Lung microvascular endothelial cell (primary cell): Measurements from ENCODE around the gene SIL1. TPM values are rescaled to one million over a fixed set of nuclear protein-coding genes. Genes with fewer than 3 reads are reported as not detected.

Experiments used
- total RNA-seq: library from RNA; depleted of rRNA; stranded (reverse); fragments of >200 nt; gene quantifications from 2 replicates; pipeline ENCODE4 v1.2.1, GENCODE V29; 2014

Gene SIL1
- total RNA-seq, 1 donor from 2014 or later: 55.4 TPM

Other genes starting within 250 kb of the SIL1 start
- gene MATR3, start 95.4 kb upstream of the SIL1 start, total RNA-seq: 141 and 163 TPM in 2 replicates
- 66.0 and 87.1 TPM in 2 replicates for gene PAIP2, start 143.5 kb upstream of the SIL1 start, total RNA-seq
- gene SLC23A1, start 184.9 kb upstream of the SIL1 start, total RNA-seq: not detected in 2 replicates
- gene MZB1, start 191.5 kb upstream of the SIL1 start, total RNA-seq: under 0.01 and 0.22 TPM in 2 replicates
- gene PROB1, start 196.7 kb upstream of the SIL1 start, total RNA-seq: 2.8 and 7.3 TPM in 2 replicates
- 8.1 and 10.3 TPM in 2 replicates for gene SPATA24, start 205.7 kb upstream of the SIL1 start, total RNA-seq
- gene DNAJC18, start 241.2 kb upstream of the SIL1 start, total RNA-seq: 6.3 and 6.5 TPM in 2 replicates